Lung (tissue), 12 donors: Measurements from ENCODE around the gene GSG1L2. TPM values are rescaled to one million over a fixed set of nuclear protein-coding genes. Genes with fewer than 3 reads are reported as not detected.

ENCODE experiments used
- ATAC-seq: fragments of 200-7000 bp; cut with Tn5 transposase; one replicate; pipeline ENCODE4 v1.9.1; 2020; ENCODE audit warnings: moderate number of reproducible peaks; ENCODE audit not compliant: insufficient read depth, low FRiP score
- DNase-seq, 3 donors: peaks; one replicate each; pipeline ENCODE4 v3.0.0-alpha.2; 2013 to 2017
- H3K27ac ChIP-seq, 2 donors: one replicate each; pipeline ENCODE4 v1.5.1; 2013; ENCODE audit warnings: mild to moderate bottlenecking in 2 of 2, moderate library complexity in 2 of 2, control low read depth in 1 of 2, inconsistent platforms in 1 of 2, low read depth in 1 of 2, low read length in 1 of 2
- H3K27me3 ChIP-seq, 3 donors: one replicate each; pipeline ENCODE4 v1.5.1; 2013; ENCODE audit warnings: low read length in 2 of 3; ENCODE audit not compliant: control insufficient read depth in 3 of 3, insufficient read depth in 3 of 3
- H3K36me3 ChIP-seq, 4 donors: one replicate each; pipeline ENCODE4 v1.5.1; 2013; ENCODE audit warnings: low read length in 4 of 4, mild to moderate bottlenecking in 1 of 4, moderate library complexity in 1 of 4; ENCODE audit not compliant: control insufficient read depth in 4 of 4, insufficient read depth in 4 of 4
- H3K4me1 ChIP-seq, 5 donors: one replicate each; pipeline ENCODE4 v1.5.1; 2013; ENCODE audit warnings: low read length in 5 of 5, mild to moderate bottlenecking in 2 of 5, moderate library complexity in 1 of 5; ENCODE audit not compliant: control insufficient read depth in 5 of 5, insufficient read depth in 5 of 5
- H3K4me3 ChIP-seq: one replicate; pipeline ENCODE4 v1.5.1; 2013; ENCODE audit warnings: mild to moderate bottlenecking, control low read depth, moderate library complexity
- H3K9ac ChIP-seq, 2 donors: one replicate each; pipeline ENCODE4 v1.5.1; 2013; ENCODE audit warnings: low read length in 2 of 2, control low read depth in 1 of 2; ENCODE audit not compliant: insufficient read depth in 1 of 2
- H3K9me3 ChIP-seq, 4 donors: one replicate each; pipeline ENCODE4 v1.5.1; 2013; ENCODE audit warnings: low read length in 3 of 4, mild to moderate bottlenecking in 1 of 4, moderate library complexity in 1 of 4; ENCODE audit not compliant: control insufficient read depth in 4 of 4, insufficient read depth in 3 of 4
- CTCF ChIP-seq: IDR thresholded peaks from 2 replicates; pipeline ENCODE4 v1.5.1; 2012; ENCODE audit warnings: mild to moderate bottlenecking; ENCODE audit errors: control extremely low read depth, extremely low read depth
- WGBS, 2 donors: extraction: QIAGEN DNeasy Blood & Tissue Kit; methylation state at CpG; one replicate each; pipeline ENCODE4 v1.1.7; 2013; 5-methylcytosine and 5-hydroxymethylcytosine counted together
- polyA plus RNA-seq, 2 donors: library from polyadenylated mRNA; stranded (reverse); fragments of 200-250 nt; gene quantifications; one replicate each; pipeline ENCODE4 v1.2.1, GENCODE V29; 2013
- total RNA-seq, 2 donors: library from RNA; depleted of rRNA in 1 of 2; stranded (reverse); fragments of >200 nt in 1 of 2; gene quantifications; one replicate each; pipeline ENCODE4 v1.2.1, GENCODE V29; 2014 to 2021
- donor health status: control.
- donor health status: control.
- donor health status: Bipolar disorder and iron deficiency.
- donor health status: healthy.
- donor health status: DM: yes; HTN: yes; CAD: no.

Gene GSG1L2
- total and polyA plus RNA-seq, 4 donors, result not detected

- H3K4me3 ChIP-seq, result no peak overlapping the region
- H3K36me3 ChIP-seq, result no peaks in the 10 kb centered on the region
- DNase-seq (no peak), ATAC-seq (no peak)
- WGBS, 2 donors, result 69 to 79% methylated on average over 3 of the region's 3 CpGs
- H3K9ac ChIP-seq, result no peak overlapping the region
- H3K9me3 ChIP-seq, result peaks cover 0 to 3% (median 0%) of the 10 kb centered on the region in 4 donors
- H3K27me3 ChIP-seq, result peaks cover 0 to 3% (median 0%) of the 10 kb centered on the region in 3 donors
- H3K27ac ChIP-seq, result no peak overlapping the region
- no peak for TF ChIP-seq CTCF
- H3K4me1 ChIP-seq, result no peaks in the 10 kb centered on the region
Measured at GRCh38 chr17:9755083-9755482, 66.8 kb downstream of the GSG1L2 start.

Other genes with a start within 250 kb of the GSG1L2 start
- 10 to 100 TPM; 62.5 to 81.1 TPM for gene STX8, start 246.3 kb downstream of the GSG1L2 start, total RNA-seq
- 10 to 100 TPM; 36.5 to 64.0 TPM for gene STX8, start 246.3 kb downstream of the GSG1L2 start, polyA plus RNA-seq
- gene CFAP52, start 245.4 kb downstream of the GSG1L2 start, total RNA-seq, result 10 to 100 TPM; 27.1 to 28.8 TPM
- gene CFAP52, start 245.4 kb downstream of the GSG1L2 start, polyA plus RNA-seq, result 10 to 100 TPM in 1 of 2 donors, 1 to 10 TPM in 1; 3.8 to 11.9 TPM
- 1 to 10 TPM; 5.3 to 9.8 TPM for gene USP43, start 176.6 kb downstream of the GSG1L2 start, total RNA-seq
- gene USP43, start 176.6 kb downstream of the GSG1L2 start, polyA plus RNA-seq, result 1 to 10 TPM; 2.9 to 3.3 TPM
- gene DHRS7C, start 30.5 kb downstream of the GSG1L2 start, total RNA-seq, result not detected
- not detected for gene DHRS7C, start 30.5 kb downstream of the GSG1L2 start, polyA plus RNA-seq
- gene GLP2R, start 3.8 kb upstream of the GSG1L2 start, total RNA-seq, result 1 to 10 TPM in 1 of 2 donors, under 1 TPM in 1; 0.86 to 1.6 TPM
- under 1 TPM; 0.11 to 0.22 TPM for gene GLP2R, start 3.8 kb upstream of the GSG1L2 start, polyA plus RNA-seq
- under 1 TPM in 1 of 2 donors, not detected in 1; 0.31 TPM for gene RCVRN, start 83.2 kb upstream of the GSG1L2 start, total RNA-seq
- gene RCVRN, start 83.2 kb upstream of the GSG1L2 start, polyA plus RNA-seq, result under 1 TPM; 0.09 to 0.24 TPM